Suprapubic skin (tissue), 4 donors: ENCODE data around the gene KIF13A. TPM values are rescaled to one million over a fixed set of nuclear protein-coding genes. Genes with fewer than 3 reads are reported as not detected.

Experiments used
- DNase-seq, 2 donors: peaks; one replicate each; pipeline ENCODE4 v3.0.0-alpha.2; 2019; ENCODE audit warnings: low spot score in 2 of 2
- H3K27ac ChIP-seq: fragments of 200-600 bp; sonication (generic); one replicate; pipeline ENCODE4 v1.5.1; 2019
- H3K27me3 ChIP-seq: fragments of 200-600 bp; sonication (generic); one replicate; pipeline ENCODE4 v1.5.1; 2019
- H3K36me3 ChIP-seq: fragments of 200-600 bp; sonication (generic); one replicate; pipeline ENCODE4 v1.5.1; 2019
- H3K4me1 ChIP-seq: fragments of 200-600 bp; sonication (generic); one replicate; pipeline ENCODE4 v1.5.1; 2019
- H3K4me3 ChIP-seq: fragments of 200-600 bp; sonication (generic); one replicate; pipeline ENCODE4 v1.5.1; 2019; ENCODE audit warnings: mild to moderate bottlenecking
- H3K9me3 ChIP-seq: fragments of 200-600 bp; sonication (generic); one replicate; pipeline ENCODE4 v1.5.1; 2019
- CTCF ChIP-seq, 2 donors: fragments of 200-600 bp in 1 of 2; fragments of 450-650 bp in 1 of 2; sonication (generic) in 1 of 2; IDR thresholded peaks; one replicate each; pipeline ENCODE4 v1.5.1; 2016 to 2019; ENCODE audit warnings: antibody characterized with exemption in 2 of 2, mild to moderate bottlenecking in 1 of 2, moderate library complexity in 1 of 2
- EP300 ChIP-seq: sonication (generic); formaldehyde crosslinking; IDR thresholded peaks from one replicate; pipeline ENCODE4 v1.6.1; 2017; ENCODE audit warnings: antibody characterized with exemption
- POLR2A ChIP-seq, 2 donors: fragments of 450-650 bp; IDR thresholded peaks; one replicate each; pipeline ENCODE4 v1.6.1; 2017; ENCODE audit warnings: antibody characterized with exemption in 2 of 2, mild to moderate bottlenecking in 2 of 2, moderate library complexity in 2 of 2
- POLR2AphosphoS5 ChIP-seq, 3 donors: sonication (generic); formaldehyde crosslinking; IDR thresholded peaks; one replicate each; pipeline ENCODE4 v1.6.1; 2017; ENCODE audit warnings: antibody characterized with exemption in 3 of 3
- WGBS: methylation state at CpG from one replicate; pipeline ENCODE4 v1.1.5; 2018; 5-methylcytosine and 5-hydroxymethylcytosine counted together
- total RNA-seq, 4 donors: library from RNA; depleted of rRNA; stranded (reverse); fragments of >200 nt; gene quantifications; one replicate each; pipeline ENCODE4 v1.1.0, GENCODE V29; 2016

Gene KIF13A
- total RNA-seq, 4 donors from 2014 or later: 73.0 to 91.9 (median 78.9) TPM

DNA sequence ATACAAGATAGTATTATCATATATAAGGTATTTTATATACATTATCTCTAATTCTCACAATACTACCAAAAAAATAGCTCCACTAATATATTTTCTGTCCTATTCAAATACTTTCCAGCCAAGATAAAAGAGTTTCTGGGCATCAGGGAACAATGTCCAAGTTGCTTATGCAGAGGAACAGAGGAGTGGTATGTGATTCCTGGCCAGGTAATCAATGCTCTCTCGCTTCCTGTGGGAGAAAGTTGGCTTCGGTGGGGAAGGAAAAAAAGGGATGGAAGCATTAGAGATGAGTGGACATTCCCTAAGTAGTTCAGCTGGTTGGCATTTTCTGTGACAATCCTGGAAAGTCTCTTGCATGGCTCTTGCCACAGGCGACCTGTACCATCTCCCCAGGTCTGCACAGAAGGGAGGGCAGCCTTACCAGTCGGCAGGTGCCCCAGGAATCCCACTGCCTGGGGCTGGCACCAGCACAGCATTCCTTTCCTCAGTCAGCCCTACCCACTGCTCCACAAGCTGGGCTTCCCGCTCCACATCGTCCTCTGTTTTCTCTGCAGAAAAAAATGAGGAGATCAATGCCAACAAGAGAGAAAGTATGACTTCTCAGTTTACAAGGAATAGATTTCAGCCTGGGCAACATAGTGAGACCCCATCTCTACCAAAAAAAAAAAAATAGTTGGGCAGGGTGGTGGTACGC is 202.2 kb downstream of the KIF13A start:
- Histone ChIP-seq H3K4me1 (no peaks in the 10 kb centered on the region), H3K4me3 (no peak overlapping the region), H3K36me3 (peaks cover 88% of the 10 kb centered on the region), H3K9me3 (no peaks in the 10 kb centered on the region), H3K27me3 (no peaks in the 10 kb centered on the region), H3K27ac (no peak overlapping the region)
- TF ChIP-seq POLR2A (IDR thresholded peaks at IDR 0.05) (no peak), CTCF (IDR thresholded peaks at IDR 0.05) (no peak), EP300 (no peak), POLR2AphosphoS5 (IDR thresholded peaks at IDR 0.05) (no peak)
- WGBS: 88% methylated on average over 7 of the region's 7 CpGs
- no peak for DNase-seq

DNA sequence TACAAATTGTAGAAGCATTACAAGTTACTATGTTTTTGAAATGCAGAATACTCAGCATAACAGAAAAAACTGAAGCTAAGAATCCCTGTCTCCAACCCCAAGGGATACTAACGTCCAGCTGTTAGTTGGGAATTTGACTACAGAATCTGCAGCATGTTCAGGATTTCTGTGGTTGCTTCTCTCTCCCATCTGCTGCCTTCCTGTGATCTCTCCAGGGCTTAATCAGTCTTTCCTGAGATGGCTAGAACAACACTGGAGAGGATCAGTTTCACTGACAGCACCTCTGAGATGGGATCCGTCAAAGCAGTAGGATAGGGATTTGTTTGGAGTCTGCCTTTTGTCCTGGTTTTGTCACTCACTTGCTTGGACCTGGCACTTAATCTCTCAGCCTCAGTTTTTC is 207.4 kb downstream of the KIF13A start:
- TF ChIP-seq CTCF (IDR thresholded peaks at IDR 0.05) (no peak), EP300 (no peak), POLR2AphosphoS5 (IDR thresholded peaks at IDR 0.05) (no peak), POLR2A (IDR thresholded peaks at IDR 0.05) (no peak)
- no peaks in the 10 kb centered on the region for H3K9me3 ChIP-seq
- H3K4me1 ChIP-seq: no peaks in the 10 kb centered on the region
- no peak for DNase-seq
- no peak overlapping the region for H3K4me3 ChIP-seq
- 87% methylated on average over 2 of the region's 2 CpGs for WGBS
- H3K36me3 ChIP-seq: peaks cover 88% of the 10 kb centered on the region
- no peaks in the 10 kb centered on the region for H3K27me3 ChIP-seq
- no peak overlapping the region for H3K27ac ChIP-seq

GRCh38 chr6:17771609-17772008 is 215.8 kb downstream of the KIF13A start:
- TF ChIP-seq CTCF (IDR thresholded peaks at IDR 0.05): no peak
- no peak for TF ChIP-seq POLR2A (IDR thresholded peaks at IDR 0.05)
- no peak for TF ChIP-seq POLR2AphosphoS5 (IDR thresholded peaks at IDR 0.05)
- TF ChIP-seq EP300: no peak
- H3K36me3 ChIP-seq: peaks cover 88% of the 10 kb centered on the region

GRCh38 chr6:17768881-17769280 is 218.6 kb downstream of the KIF13A start:
- Histone ChIP-seq H3K4me1 (no peaks in the 10 kb centered on the region), H3K4me3 (no peak overlapping the region), H3K36me3 (peaks cover 83% of the 10 kb centered on the region), H3K27ac (no peak overlapping the region), H3K27me3 (no peaks in the 10 kb centered on the region), H3K9me3 (no peaks in the 10 kb centered on the region)
- no peak for DNase-seq
- WGBS: 100% methylated on average over 1 of the region's 1 CpG
- TF ChIP-seq POLR2A (IDR thresholded peaks at IDR 0.05) (no peak), EP300 (no peak), CTCF (IDR thresholded peaks at IDR 0.05) (no peak), POLR2AphosphoS5 (IDR thresholded peaks at IDR 0.05) (no peak)

More at GRCh38 chr6:17771609-17772008, 215.8 kb downstream of the KIF13A start:
- H3K27me3 ChIP-seq: no peaks in the 10 kb centered on the region
- no peak for DNase-seq
- H3K27ac ChIP-seq: no peak overlapping the region
- H3K4me3 ChIP-seq: no peak overlapping the region
- H3K9me3 ChIP-seq: no peaks in the 10 kb centered on the region
- H3K4me1 ChIP-seq: no peaks in the 10 kb centered on the region
- WGBS: 72% methylated on average over 3 of the region's 3 CpGs

GRCh38 chr6:17768388-17768787 is 219.0 kb downstream of the KIF13A start:
- no peaks in the 10 kb centered on the region for H3K4me1 ChIP-seq
- H3K27me3 ChIP-seq: no peaks in the 10 kb centered on the region
- H3K27ac ChIP-seq: no peak overlapping the region
- H3K36me3 ChIP-seq: peaks cover 84% of the 10 kb centered on the region
- WGBS: 79% methylated on average over 3 of the region's 3 CpGs
- no peak for DNase-seq
- H3K4me3 ChIP-seq: no peak overlapping the region
- TF ChIP-seq EP300: no peak
- no peak for TF ChIP-seq POLR2A (IDR thresholded peaks at IDR 0.05)
- TF ChIP-seq POLR2AphosphoS5 (IDR thresholded peaks at IDR 0.05): no peak
- no peak for TF ChIP-seq CTCF (IDR thresholded peaks at IDR 0.05)
- no peaks in the 10 kb centered on the region for H3K9me3 ChIP-seq
